NB4 (cell line): ENCODE results near the gene PRUNE2.

Source experiments
- DNase-seq: peaks from one replicate; pipeline ENCODE4 v3.0.0; 2010; ENCODE audit warnings: low read depth
- H3K4me3 ChIP-seq: one replicate; pipeline ENCODE4 v1.5.1; 2011; ENCODE audit warnings: mild to moderate bottlenecking, low read depth, low read length, moderate library complexity
- MYC ChIP-seq: IDR thresholded peaks from 2 replicates; pipeline ENCODE4 v1.6.1; 2011; ENCODE audit warnings: low read depth, low read length
- POLR2A ChIP-seq: IDR thresholded peaks from 2 replicates; pipeline ENCODE4 v1.6.1; 2011; ENCODE audit warnings: mild to moderate bottlenecking; ENCODE audit not compliant: insufficient read length; ENCODE audit errors: extremely low read depth
- TF ChIP-seq, protein P1 (sequence below): IDR thresholded peaks from one replicate; pipeline ENCODE4 v1.5.1; 2012; ENCODE audit warnings: low read depth, low read length
- TF ChIP-seq, protein P2 (sequence below): IDR thresholded peaks from 2 replicates; pipeline ENCODE4 v1.6.1; 2011; ENCODE audit warnings: low read depth, low read length

Gene PRUNE2

GRCh38 chr9:76916231-76916630, 10.3 kb upstream of the PRUNE2 start:
- no peak for DNase-seq
- TF ChIP-seq, protein P1, sequence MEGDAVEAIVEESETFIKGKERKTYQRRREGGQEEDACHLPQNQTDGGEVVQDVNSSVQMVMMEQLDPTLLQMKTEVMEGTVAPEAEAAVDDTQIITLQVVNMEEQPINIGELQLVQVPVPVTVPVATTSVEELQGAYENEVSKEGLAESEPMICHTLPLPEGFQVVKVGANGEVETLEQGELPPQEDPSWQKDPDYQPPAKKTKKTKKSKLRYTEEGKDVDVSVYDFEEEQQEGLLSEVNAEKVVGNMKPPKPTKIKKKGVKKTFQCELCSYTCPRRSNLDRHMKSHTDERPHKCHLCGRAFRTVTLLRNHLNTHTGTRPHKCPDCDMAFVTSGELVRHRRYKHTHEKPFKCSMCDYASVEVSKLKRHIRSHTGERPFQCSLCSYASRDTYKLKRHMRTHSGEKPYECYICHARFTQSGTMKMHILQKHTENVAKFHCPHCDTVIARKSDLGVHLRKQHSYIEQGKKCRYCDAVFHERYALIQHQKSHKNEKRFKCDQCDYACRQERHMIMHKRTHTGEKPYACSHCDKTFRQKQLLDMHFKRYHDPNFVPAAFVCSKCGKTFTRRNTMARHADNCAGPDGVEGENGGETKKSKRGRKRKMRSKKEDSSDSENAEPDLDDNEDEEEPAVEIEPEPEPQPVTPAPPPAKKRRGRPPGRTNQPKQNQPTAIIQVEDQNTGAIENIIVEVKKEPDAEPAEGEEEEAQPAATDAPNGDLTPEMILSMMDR: no peak
- no peak for TF ChIP-seq POLR2A
- no peak for TF ChIP-seq MYC
- TF ChIP-seq, protein P2, sequence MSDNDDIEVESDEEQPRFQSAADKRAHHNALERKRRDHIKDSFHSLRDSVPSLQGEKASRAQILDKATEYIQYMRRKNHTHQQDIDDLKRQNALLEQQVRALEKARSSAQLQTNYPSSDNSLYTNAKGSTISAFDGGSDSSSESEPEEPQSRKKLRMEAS: no peak

GRCh38 chr9:76913467-76913866, 7.6 kb upstream of the PRUNE2 start:
- no peak for TF ChIP-seq POLR2A
- TF ChIP-seq, protein P1: no peak
- TF ChIP-seq MYC: no peak
- TF ChIP-seq, protein P2: no peak
- H3K4me3 ChIP-seq: no peak overlapping the region
- DNase-seq: no peak

More at GRCh38 chr9:76916231-76916630, 10.3 kb upstream of the PRUNE2 start:
- no peak overlapping the region for H3K4me3 ChIP-seq

DNA sequence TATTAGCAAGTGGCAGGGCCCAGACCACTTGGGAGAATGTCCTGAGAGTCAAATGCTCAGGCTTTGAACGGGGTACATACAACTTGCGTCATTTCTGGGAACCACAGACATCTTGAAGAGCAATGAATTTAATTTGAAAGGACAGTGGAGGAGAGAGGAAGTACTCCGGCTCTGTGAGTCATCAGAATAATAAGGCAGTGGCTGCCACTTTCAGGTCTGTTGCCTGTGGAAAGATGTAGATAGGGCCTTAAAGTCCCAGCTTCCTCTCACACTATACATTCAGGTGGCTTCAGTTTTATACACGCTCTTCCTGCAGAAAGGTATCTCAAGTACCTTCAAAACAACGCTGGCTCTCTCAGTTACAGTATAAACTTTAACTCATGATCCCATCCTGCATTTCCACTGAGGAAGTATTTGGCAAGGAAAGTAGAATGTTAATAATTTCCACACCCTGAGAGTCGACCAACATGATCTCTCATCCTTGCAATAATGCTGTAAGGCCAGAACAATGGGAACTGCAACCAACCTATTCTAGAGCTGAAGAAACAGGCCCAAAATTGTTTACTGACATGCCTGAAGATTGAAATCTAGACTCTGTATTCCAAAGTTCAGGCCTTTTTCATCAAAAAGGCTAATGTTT, 6.8 kb upstream of the PRUNE2 start:
- DNase-seq: peak; percentile 79
- TF ChIP-seq POLR2A: no peak
- TF ChIP-seq, protein P2: no peak
- TF ChIP-seq, protein P1: no peak
- TF ChIP-seq MYC: no peak
- H3K4me3 ChIP-seq: no peak overlapping the region

GRCh38 chr9:76911971-76912370, 6.1 kb upstream of the PRUNE2 start:
- no peak overlapping the region for H3K4me3 ChIP-seq
- TF ChIP-seq, protein P2: no peak
- TF ChIP-seq, protein P1: no peak
- no peak for TF ChIP-seq MYC
- TF ChIP-seq POLR2A: no peak
- DNase-seq: no peak

DNA sequence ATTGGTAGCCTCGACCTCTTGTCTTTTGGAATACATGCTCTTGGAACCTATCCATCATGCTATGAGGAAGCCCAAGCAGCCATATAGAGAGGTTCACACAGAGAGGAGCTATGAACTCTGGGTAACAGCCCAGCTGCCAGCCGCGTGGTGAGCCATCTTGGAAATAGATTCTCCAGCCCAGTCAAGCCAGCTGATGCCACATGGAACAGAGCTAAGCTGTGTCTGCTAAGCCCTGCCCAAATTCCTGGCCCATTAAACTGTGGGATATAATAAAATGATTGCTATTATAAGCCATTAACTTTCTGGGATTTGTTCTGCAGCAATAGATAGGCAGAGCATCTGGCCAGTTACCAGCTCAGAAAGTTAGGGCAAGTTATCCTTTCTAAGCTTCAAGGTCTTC, 4.9 kb upstream of the PRUNE2 start:
- no peak overlapping the region for H3K4me3 ChIP-seq
- TF ChIP-seq, protein P1: no peak
- TF ChIP-seq MYC: no peak
- TF ChIP-seq, protein P2: no peak
- TF ChIP-seq POLR2A: no peak
- DNase-seq: no peak

GRCh38 chr9:76906647-76906975, 697 bp upstream of the PRUNE2 start:
- H3K4me3 ChIP-seq: no peak overlapping the region
- DNase-seq: no peak
- TF ChIP-seq, protein P2: no peak
- no peak for TF ChIP-seq MYC
- TF ChIP-seq, protein P1: no peak
- TF ChIP-seq POLR2A: no peak
